Stimulated activated CD4-positive, alpha-beta T cell treated with anti-CD3 and anti-CD28 coated beads, Interleukin-2, amount 100 ng/mL, for 24 hours (primary cell): ENCODE data around the gene YBX2.
"Not testable (repeated sequence)": the region's sequence is repeated elsewhere in the genome, so short reads cannot be mapped to it uniquely, and the experiment has no call there.

Experiments
- DNase-seq, 2 donors: peaks; one replicate each; pipeline ENCODE4 v3.0.0-alpha.2; 2020

YBX2 gene

GRCh38 chr17:7294614-7295153 is at the start of gene YBX2:
Gene YBX2, minus strand, starts transcription at chr17:7294639. Its CDS starts 139 bp downstream, at chr17:7294500.
- peak; percentile 74 to 83 for DNase-seq

- DNase-seq: no peak
Observed at GRCh38 chr17:7343250-7343649, 48.8 kb upstream of the YBX2 start.

- no peak for DNase-seq
Observed at GRCh38 chr17:7341842-7342241, 47.4 kb upstream of the YBX2 start.

- no peak for DNase-seq
Observed at GRCh38 chr17:7340179-7340578, 45.7 kb upstream of the YBX2 start.

GRCh38 chr17:7337600-7337999 is 43.2 kb upstream of the YBX2 start:
- DNase-seq: not testable (repeated sequence)

GRCh38 chr17:7336240-7337175 is 42.1 kb upstream of the YBX2 start, which contains the start of gene ACAP1:
Gene ACAP1, plus strand, starts transcription at chr17:7336529. Its CDS starts 206 bp downstream, at chr17:7336735.
- DNase-seq: peak; percentile 85 to 93

GRCh38 chr17:7335765-7336164 is 41.3 kb upstream of the YBX2 start:
- DNase-seq: not testable (repeated sequence)

- no peak for DNase-seq
Observed at GRCh38 chr17:7334938-7335538, 40.6 kb upstream of the YBX2 start.

GRCh38 chr17:7332600-7333069 is 38.2 kb upstream of the YBX2 start:
- DNase-seq: not testable (repeated sequence)

- DNase-seq: no peak
Observed at GRCh38 chr17:7332111-7332510, 37.7 kb upstream of the YBX2 start.

GRCh38 chr17:7330638-7331015 is 36.2 kb upstream of the YBX2 start:
- DNase-seq: no peak

GRCh38 chr17:7329997-7330637 is 35.7 kb upstream of the YBX2 start:
- peak; percentile 83 to 84 for DNase-seq

- DNase-seq: peak; percentile 96
Observed at GRCh38 chr17:7329374-7329996, 35.0 kb upstream of the YBX2 start.

- DNase-seq: no peak
Observed at GRCh38 chr17:7328840-7329373, 34.5 kb upstream of the YBX2 start, which contains the start of gene NEURL4. Gene NEURL4, minus strand, starts transcription at chr17:7329335. Its CDS starts 23 bp downstream, at chr17:7329312.

GRCh38 chr17:7328009-7328408 is 33.6 kb upstream of the YBX2 start:
- DNase-seq: no peak

- DNase-seq: no peak
Observed at GRCh38 chr17:7327501-7327900, 33.1 kb upstream of the YBX2 start.

- no peak for DNase-seq
Observed at GRCh38 chr17:7327056-7327455, 32.6 kb upstream of the YBX2 start.

- no peak for DNase-seq
Observed at GRCh38 chr17:7326186-7326585, 31.7 kb upstream of the YBX2 start.

GRCh38 chr17:7325031-7325528 is 30.6 kb upstream of the YBX2 start:
- DNase-seq: no peak

GRCh38 chr17:7324438-7324779 is 30.0 kb upstream of the YBX2 start:
- DNase-seq: no peak

GRCh38 chr17:7323731-7324437 is 29.4 kb upstream of the YBX2 start:
- DNase-seq: peak; percentile 74 to 78
